Prostate gland (tissue), 2 donors: ENCODE data around the gene TAF4.

Experiments used
- POLR2A ChIP-seq: fragments of 450-650 bp; IDR thresholded peaks from one replicate; pipeline ENCODE4 v1.6.1; 2016; ENCODE audit warnings: antibody characterized with exemption, mild to moderate bottlenecking
- TF ChIP-seq, protein P1 (sequence below), 4 experiments: fragments of 200-600 bp in 2 of 4; fragments of 450-650 bp in 2 of 4; sonication (generic) in 2 of 4; IDR thresholded peaks; 1 replicate in 3 of 4; 2 replicates in 1 of 4; pipeline ENCODE4 v1.5.1; 2016 to 2019; ENCODE audit warnings: antibody characterized with exemption in 4 of 4, mild to moderate bottlenecking in 2 of 4, moderate library complexity in 2 of 4

DNA sequence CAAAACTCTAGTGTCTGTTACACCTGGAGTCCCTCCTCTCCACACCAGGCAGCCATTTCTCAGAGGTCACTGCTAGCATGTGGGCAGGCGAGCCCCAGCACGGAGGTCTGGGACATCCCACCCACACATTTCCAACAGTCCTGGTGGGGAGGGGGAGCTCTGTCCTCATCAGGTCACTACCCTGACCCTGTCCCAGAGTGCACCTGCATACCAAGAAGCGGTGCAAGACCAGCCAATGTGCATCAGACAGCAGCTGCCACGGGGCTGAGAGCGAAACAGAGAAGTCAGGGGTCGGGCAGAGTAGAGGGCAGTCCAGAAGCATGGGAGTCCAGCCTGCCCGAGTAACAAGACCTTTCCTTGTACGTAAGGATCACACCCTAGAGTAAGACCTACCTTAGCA lies 71.1 kb downstream of the TAF4 start:
- TF ChIP-seq, protein P1, sequence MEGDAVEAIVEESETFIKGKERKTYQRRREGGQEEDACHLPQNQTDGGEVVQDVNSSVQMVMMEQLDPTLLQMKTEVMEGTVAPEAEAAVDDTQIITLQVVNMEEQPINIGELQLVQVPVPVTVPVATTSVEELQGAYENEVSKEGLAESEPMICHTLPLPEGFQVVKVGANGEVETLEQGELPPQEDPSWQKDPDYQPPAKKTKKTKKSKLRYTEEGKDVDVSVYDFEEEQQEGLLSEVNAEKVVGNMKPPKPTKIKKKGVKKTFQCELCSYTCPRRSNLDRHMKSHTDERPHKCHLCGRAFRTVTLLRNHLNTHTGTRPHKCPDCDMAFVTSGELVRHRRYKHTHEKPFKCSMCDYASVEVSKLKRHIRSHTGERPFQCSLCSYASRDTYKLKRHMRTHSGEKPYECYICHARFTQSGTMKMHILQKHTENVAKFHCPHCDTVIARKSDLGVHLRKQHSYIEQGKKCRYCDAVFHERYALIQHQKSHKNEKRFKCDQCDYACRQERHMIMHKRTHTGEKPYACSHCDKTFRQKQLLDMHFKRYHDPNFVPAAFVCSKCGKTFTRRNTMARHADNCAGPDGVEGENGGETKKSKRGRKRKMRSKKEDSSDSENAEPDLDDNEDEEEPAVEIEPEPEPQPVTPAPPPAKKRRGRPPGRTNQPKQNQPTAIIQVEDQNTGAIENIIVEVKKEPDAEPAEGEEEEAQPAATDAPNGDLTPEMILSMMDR (IDR thresholded peaks at IDR 0.05): no peak
- no peak for TF ChIP-seq POLR2A
